ENCODE measurements around the gene LYPD6B.

DNA sequence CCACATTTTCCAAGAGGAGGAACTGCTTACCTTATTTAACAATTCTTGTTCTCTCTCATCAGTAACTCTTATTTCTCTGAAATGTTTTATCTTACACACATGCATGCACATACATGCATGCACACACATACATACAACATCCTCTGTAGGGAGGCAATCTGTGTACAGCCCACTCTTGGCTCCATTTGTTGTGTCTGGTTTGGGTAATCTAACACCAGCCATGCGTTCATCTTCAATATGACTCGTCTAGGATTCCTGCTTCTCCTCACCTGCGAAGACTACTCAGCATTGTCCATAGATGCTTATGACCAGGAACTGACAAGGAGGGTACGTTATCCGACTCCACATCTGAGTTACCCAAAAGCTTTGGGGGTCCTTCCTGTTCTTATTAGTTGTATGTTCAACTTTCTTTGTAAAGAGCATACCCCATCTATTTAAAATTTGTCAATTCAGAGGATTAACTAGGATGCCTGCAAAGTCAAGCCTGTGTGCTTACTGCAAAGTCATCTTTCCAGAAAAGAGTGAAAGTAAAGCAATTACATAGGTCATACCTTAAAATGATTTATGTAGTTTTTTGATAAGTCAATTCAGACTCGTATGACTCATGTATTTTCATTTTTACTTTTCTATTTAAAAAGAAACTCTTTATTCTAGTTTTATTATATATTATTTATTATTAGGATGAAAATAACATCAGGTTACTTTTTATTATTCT, 18.2 kb downstream of the LYPD6B start:
- no peak for TF ChIP-seq POLR2A (IDR thresholded peaks at IDR 0.05)
- TF ChIP-seq, protein P1, sequence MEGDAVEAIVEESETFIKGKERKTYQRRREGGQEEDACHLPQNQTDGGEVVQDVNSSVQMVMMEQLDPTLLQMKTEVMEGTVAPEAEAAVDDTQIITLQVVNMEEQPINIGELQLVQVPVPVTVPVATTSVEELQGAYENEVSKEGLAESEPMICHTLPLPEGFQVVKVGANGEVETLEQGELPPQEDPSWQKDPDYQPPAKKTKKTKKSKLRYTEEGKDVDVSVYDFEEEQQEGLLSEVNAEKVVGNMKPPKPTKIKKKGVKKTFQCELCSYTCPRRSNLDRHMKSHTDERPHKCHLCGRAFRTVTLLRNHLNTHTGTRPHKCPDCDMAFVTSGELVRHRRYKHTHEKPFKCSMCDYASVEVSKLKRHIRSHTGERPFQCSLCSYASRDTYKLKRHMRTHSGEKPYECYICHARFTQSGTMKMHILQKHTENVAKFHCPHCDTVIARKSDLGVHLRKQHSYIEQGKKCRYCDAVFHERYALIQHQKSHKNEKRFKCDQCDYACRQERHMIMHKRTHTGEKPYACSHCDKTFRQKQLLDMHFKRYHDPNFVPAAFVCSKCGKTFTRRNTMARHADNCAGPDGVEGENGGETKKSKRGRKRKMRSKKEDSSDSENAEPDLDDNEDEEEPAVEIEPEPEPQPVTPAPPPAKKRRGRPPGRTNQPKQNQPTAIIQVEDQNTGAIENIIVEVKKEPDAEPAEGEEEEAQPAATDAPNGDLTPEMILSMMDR (IDR thresholded peaks at IDR 0.05), result no peak

Data from lower leg skin (tissue), 3 donors.